Panc1 (cell line): ENCODE measurements around the gene AGER. TPM values are rescaled to one million over a fixed set of nuclear protein-coding genes. Genes with fewer than 3 reads are reported as not detected.

Experiments used
- ATAC-seq: fragments of 200-7000 bp; cut with Tn5 transposase; 2 replicates; pipeline ENCODE4 v1.9.1; 2020; ENCODE audit warnings: mild to moderate bottlenecking, moderate library complexity
- BruUV-seq: library from RNA; stranded (reverse); fragments of 400-500 nt; replicated peaks from 2 replicates; lab custom pipeline; 2021; lab: Mats Ljungman, UMichigan
- CTCF ChIA-PET: fragments of 300-600 bp; sonication (Branson Sonifier 250); formaldehyde crosslinking; loops from one replicate; lab custom pipeline; 2022; ENCODE audit warnings: antibody characterized with exemption; lab: Charles Lee
- POLR2A ChIA-PET: fragments of 300-600 bp; sonication (Branson Sonifier 250); formaldehyde crosslinking; loops from one replicate; lab custom pipeline; 2022; ENCODE audit warnings: antibody characterized with exemption; lab: Charles Lee
- DNase-seq: peaks from one replicate; pipeline ENCODE4 v3.0.0-alpha.2; 2010; ENCODE audit warnings: low read depth, low spot score
- H3K27ac ChIP-seq: 2 replicates; pipeline ENCODE4 v1.5.1; 2011; ENCODE audit warnings: mild to moderate bottlenecking, low read length, inconsistent platforms
- H3K27me3 ChIP-seq: fragments of 200-500 bp; sonication (Bioruptor generic); 2 replicates; pipeline ENCODE4 v1.6.0; 2014; ENCODE audit warnings: low read length, inconsistent platforms; ENCODE audit not compliant: control insufficient read depth, insufficient read depth
- H3K36me3 ChIP-seq: fragments of 200-500 bp; sonication (Bioruptor generic); 2 replicates; pipeline ENCODE4 v1.5.1; 2014; ENCODE audit warnings: inconsistent platforms, mild to moderate bottlenecking, low read length, moderate library complexity; ENCODE audit not compliant: control insufficient read depth, insufficient read depth
- H3K4me1 ChIP-seq: 2 replicates; pipeline ENCODE4 v1.5.1; 2011; ENCODE audit warnings: inconsistent platforms, mild to moderate bottlenecking, low read length, moderate library complexity; ENCODE audit not compliant: control insufficient read depth, insufficient read depth
- H3K4me3 ChIP-seq, 2 experiments: 2 replicates each; pipeline ENCODE4 v1.5.1; 2011 to 2012; ENCODE audit warnings: low read depth in 2 of 2, low read length in 2 of 2, mild to moderate bottlenecking in 2 of 2, inconsistent platforms in 1 of 2, moderate library complexity in 1 of 2
- H3K9me3 ChIP-seq: fragments of 200-500 bp; sonication (Bioruptor generic); 2 replicates; pipeline ENCODE4 v1.5.1; 2014; ENCODE audit warnings: low read depth, mild to moderate bottlenecking, inconsistent platforms, low read length, moderate library complexity; ENCODE audit not compliant: control insufficient read depth, insufficient read depth
- CTCF ChIP-seq: fragments of 450-650 bp; IDR thresholded peaks from 2 replicates; pipeline ENCODE4 v1.5.1; 2017; ENCODE audit warnings: mild to moderate bottlenecking
- POLR2AphosphoS5 ChIP-seq: IDR thresholded peaks from 2 replicates; pipeline ENCODE4 v1.6.1; 2012; ENCODE audit warnings: mild to moderate bottlenecking, low read depth, low read length, moderate library complexity
- SIN3A ChIP-seq: IDR thresholded peaks from 2 replicates; pipeline ENCODE4 v1.6.1; 2012; ENCODE audit warnings: low read depth, mild to moderate bottlenecking, low read length, moderate library complexity, borderline replicate concordance; ENCODE audit not compliant: insufficient read depth
- TCF7L2 ChIP-seq: IDR thresholded peaks from 2 replicates; pipeline ENCODE4 v1.6.1; 2011; ENCODE audit warnings: mild to moderate bottlenecking, low read depth, low read length, inconsistent platforms
- in situ Hi-C: cut with HindIII; loops from 2 replicates; pipeline ENCODE4 v1.10.0; 2016; ENCODE audit warnings: low sequenced_read_pairs, low pct_unique_long_range_greater_than_20kb
- intact Hi-C: fragments of 100-400 bp; cut with micrococcal nuclease; formaldehyde crosslinking; loops from one replicate; pipeline ENCODE4 v1.10.0; 2022; ENCODE audit not compliant: unreplicated experiment
- total RNA-seq: library from RNA; stranded (reverse); gene quantifications from one replicate; pipeline ENCODE4 v1.2.1, GENCODE V29; 2021; ENCODE audit not compliant: unreplicated experiment
- TF ChIP-seq, protein P1 (sequence below), 2 experiments: IDR thresholded peaks; 2 replicates each; pipeline ENCODE4 v1.6.1; 2011 to 2012; ENCODE audit warnings: low read depth in 2 of 2, control low read depth in 1 of 2, low read length in 1 of 2, mild to moderate bottlenecking in 1 of 2, moderate library complexity in 1 of 2; ENCODE audit not compliant: insufficient read depth in 1 of 2

The AGER gene
- total RNA-seq, 1 experiment from 2014 or later = 3.7 TPM

DNA sequence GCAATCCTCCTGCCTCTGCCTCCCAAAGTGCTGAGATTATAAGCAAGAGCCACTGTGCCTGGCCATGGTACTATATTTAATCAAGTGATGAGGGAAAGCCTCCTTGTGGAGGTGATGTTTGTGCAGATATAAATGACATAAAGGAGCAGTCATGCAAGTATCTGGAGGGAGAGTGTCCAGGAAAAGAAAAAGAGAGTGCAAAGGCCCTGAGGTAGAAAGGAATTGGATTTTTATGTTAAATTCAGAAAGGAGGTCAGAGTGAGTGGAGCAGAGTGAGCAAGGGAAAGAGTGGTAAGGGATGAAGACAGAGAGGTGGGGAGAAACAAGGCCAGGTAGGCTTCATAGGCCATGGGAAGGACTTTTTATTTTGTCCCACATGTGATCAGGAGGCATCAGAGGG lies 46.6 kb downstream of the AGER start:
- intact Hi-C loops = no loop called here
- no peak overlapping the region for H3K4me3 ChIP-seq
- in situ Hi-C loops = no loop called here
- no peaks in the 10 kb centered on the region for H3K9me3 ChIP-seq
- ChIA-PET CTCF (no interaction called here), POLR2A (no interaction called here)
- H3K4me1 ChIP-seq = no peaks in the 10 kb centered on the region
- H3K27me3 ChIP-seq = no peaks in the 10 kb centered on the region
- H3K36me3 ChIP-seq = no peaks in the 10 kb centered on the region
- TF ChIP-seq TCF7L2 (no peak), SIN3A (no peak), CTCF (no peak), POLR2AphosphoS5 (no peak)
- TF ChIP-seq, protein P1, sequence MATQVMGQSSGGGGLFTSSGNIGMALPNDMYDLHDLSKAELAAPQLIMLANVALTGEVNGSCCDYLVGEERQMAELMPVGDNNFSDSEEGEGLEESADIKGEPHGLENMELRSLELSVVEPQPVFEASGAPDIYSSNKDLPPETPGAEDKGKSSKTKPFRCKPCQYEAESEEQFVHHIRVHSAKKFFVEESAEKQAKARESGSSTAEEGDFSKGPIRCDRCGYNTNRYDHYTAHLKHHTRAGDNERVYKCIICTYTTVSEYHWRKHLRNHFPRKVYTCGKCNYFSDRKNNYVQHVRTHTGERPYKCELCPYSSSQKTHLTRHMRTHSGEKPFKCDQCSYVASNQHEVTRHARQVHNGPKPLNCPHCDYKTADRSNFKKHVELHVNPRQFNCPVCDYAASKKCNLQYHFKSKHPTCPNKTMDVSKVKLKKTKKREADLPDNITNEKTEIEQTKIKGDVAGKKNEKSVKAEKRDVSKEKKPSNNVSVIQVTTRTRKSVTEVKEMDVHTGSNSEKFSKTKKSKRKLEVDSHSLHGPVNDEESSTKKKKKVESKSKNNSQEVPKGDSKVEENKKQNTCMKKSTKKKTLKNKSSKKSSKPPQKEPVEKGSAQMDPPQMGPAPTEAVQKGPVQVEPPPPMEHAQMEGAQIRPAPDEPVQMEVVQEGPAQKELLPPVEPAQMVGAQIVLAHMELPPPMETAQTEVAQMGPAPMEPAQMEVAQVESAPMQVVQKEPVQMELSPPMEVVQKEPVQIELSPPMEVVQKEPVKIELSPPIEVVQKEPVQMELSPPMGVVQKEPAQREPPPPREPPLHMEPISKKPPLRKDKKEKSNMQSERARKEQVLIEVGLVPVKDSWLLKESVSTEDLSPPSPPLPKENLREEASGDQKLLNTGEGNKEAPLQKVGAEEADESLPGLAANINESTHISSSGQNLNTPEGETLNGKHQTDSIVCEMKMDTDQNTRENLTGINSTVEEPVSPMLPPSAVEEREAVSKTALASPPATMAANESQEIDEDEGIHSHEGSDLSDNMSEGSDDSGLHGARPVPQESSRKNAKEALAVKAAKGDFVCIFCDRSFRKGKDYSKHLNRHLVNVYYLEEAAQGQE (IDR thresholded peaks at IDR 0.05; ENCODE audit: insufficient read depth in 1 of 2, low read depth in 2 of 2, low read length in 1 of 2) = no peak
- ATAC-seq (no peak), DNase-seq (no peak)
- BruUV-seq = no TSS peak
- H3K27ac ChIP-seq = no peak overlapping the region

DNA sequence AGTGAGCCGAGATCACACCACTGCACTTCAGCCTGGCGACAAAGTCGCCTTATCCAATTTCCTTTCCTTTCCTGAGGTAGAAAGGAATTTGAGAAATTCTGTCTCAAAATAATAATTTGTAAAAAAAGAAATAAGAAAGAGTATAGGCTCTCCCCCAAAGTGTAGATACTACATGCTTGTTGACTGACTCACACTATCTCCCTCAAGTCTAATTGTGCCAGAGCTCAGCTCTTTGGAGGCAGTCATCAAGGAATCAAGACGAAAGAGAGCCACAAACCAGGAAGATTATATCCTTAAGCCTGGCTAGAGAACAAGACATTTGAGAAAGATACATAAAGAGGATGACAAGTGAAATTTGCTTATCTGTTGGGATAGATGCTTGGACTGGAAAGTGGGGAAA lies 50.3 kb downstream of the AGER start:
- ATAC-seq = no peak
- Histone ChIP-seq H3K4me1 (peaks cover 9% of the 10 kb centered on the region), H3K27ac (no peak overlapping the region), H3K27me3 (no peaks in the 10 kb centered on the region), H3K36me3 (no peaks in the 10 kb centered on the region), H3K9me3 (no peaks in the 10 kb centered on the region), H3K4me3 (no peak overlapping the region)
- DNase-seq = no peak
- in situ Hi-C loops = no loop called here
- BruUV-seq = no TSS peak
- no peak for TF ChIP-seq CTCF
- TF ChIP-seq TCF7L2 = no peak
- no peak for TF ChIP-seq POLR2AphosphoS5
- no peak for TF ChIP-seq SIN3A
- TF ChIP-seq, protein P1 (IDR thresholded peaks at IDR 0.05; ENCODE audit: insufficient read depth in 1 of 2, low read depth in 2 of 2, low read length in 1 of 2) = no peak
- intact Hi-C loops = no loop called here
- ChIA-PET POLR2A (no interaction called here), CTCF (no interaction called here)
